Choroid plexus epithelial cell (primary cell): ENCODE data around the gene KLF7.
A peak's percentile ranks its signal among the peaks of the same experiment; 100 is the strongest.

Experiments used
- DNase-seq: peaks from one replicate; pipeline ENCODE4 v3.0.0-alpha.2; 2010; ENCODE audit warnings: low read depth
- H3K4me3 ChIP-seq: 2 replicates; pipeline ENCODE4 v1.5.1; 2011; ENCODE audit warnings: low read depth, mild to moderate bottlenecking, control low read depth, low read length, moderate library complexity
- TF ChIP-seq, protein P1 (sequence below): conservative IDR thresholded peaks from 2 replicates; pipeline ENCODE4 v1.5.1; 2011; ENCODE audit warnings: low read depth, mild to moderate bottlenecking, control low read depth, inconsistent platforms, low read length, moderate library complexity

The KLF7 gene

GRCh38 chr2:207044379-207045362, 121.1 kb downstream of the KLF7 start:
- H3K4me3 ChIP-seq = no peak overlapping the region
- TF ChIP-seq, protein P1, sequence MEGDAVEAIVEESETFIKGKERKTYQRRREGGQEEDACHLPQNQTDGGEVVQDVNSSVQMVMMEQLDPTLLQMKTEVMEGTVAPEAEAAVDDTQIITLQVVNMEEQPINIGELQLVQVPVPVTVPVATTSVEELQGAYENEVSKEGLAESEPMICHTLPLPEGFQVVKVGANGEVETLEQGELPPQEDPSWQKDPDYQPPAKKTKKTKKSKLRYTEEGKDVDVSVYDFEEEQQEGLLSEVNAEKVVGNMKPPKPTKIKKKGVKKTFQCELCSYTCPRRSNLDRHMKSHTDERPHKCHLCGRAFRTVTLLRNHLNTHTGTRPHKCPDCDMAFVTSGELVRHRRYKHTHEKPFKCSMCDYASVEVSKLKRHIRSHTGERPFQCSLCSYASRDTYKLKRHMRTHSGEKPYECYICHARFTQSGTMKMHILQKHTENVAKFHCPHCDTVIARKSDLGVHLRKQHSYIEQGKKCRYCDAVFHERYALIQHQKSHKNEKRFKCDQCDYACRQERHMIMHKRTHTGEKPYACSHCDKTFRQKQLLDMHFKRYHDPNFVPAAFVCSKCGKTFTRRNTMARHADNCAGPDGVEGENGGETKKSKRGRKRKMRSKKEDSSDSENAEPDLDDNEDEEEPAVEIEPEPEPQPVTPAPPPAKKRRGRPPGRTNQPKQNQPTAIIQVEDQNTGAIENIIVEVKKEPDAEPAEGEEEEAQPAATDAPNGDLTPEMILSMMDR = no peak
- no peak for DNase-seq

DNA sequence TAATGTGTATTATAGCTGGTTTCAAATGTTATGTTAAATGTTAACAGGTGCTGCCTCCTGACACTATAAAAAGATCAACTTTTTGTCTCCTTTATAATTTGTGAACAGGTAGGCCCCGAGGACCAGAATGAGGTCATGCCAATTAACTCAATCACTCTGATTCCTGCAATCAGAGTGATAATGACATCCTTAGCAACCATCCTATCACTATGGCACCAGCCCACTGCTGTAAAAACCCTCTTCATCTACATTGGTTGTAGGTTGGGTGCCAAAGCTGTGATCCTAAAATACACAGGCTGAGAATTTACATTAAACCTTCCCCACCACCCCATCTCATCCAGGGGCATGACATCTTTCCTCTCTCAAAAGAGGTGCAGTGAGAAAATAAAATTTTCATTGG, 122.9 kb downstream of the KLF7 start:
- no peak for DNase-seq
- TF ChIP-seq, protein P1 = no peak
- H3K4me3 ChIP-seq = no peak overlapping the region

GRCh38 chr2:207041786-207042554, 123.8 kb downstream of the KLF7 start:
- TF ChIP-seq, protein P1 = no peak
- H3K4me3 ChIP-seq = no peak overlapping the region
- DNase-seq = peak; percentile 85

DNA sequence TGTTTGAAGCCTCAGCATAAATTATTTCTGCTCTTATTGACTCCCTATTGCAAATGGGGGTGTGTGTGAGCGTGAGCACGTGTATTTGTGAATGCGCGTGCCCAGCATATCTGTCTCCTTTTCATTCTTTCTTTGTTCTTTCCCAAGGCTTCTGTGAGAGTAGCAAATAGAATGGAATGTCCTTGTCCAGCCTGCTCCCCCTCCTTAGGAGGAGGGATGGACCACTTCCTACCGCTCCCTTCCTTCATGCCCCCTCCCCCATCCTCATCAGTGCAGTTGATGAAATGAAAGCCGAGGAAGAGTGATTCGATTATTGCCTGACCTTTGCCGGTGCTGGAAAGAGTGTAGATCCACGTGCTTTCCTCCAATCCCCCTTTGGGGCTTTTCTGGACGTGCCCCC, 124.5 kb downstream of the KLF7 start:
- peak overlapping the region; percentile 43 for H3K4me3 ChIP-seq
- TF ChIP-seq, protein P1 = no peak
- peak; percentile 65 for DNase-seq

GRCh38 chr2:207040696-207041095, 125.1 kb downstream of the KLF7 start:
- DNase-seq = no peak
- TF ChIP-seq, protein P1 = no peak
- no peak overlapping the region for H3K4me3 ChIP-seq

GRCh38 chr2:207039225-207039624, 126.5 kb downstream of the KLF7 start:
- TF ChIP-seq, protein P1 = no peak
- no peak for DNase-seq
- H3K4me3 ChIP-seq = no peak overlapping the region
